CD4-positive, alpha-beta T cell treated with Interleukin-6 for 4 hours (primary cell): ENCODE measurements around the gene ZNF543.
"Not testable (repeated sequence)": the region's sequence is repeated elsewhere in the genome, so short reads cannot be mapped to it uniquely, and the experiment has no call there.

Experiments
- DNase-seq: peaks from one replicate; pipeline ENCODE4 v3.0.0-alpha.2; 2020; ENCODE audit warnings: mixed read lengths

ZNF543 gene

GRCh38 chr19:57320180-57321084 lies at the start of gene ZNF543:
Gene ZNF543 (plus strand): TSS chr19:57320472. CDS start chr19:57320854, 382 bp downstream.
- DNase-seq, result peak; percentile 91

DNA sequence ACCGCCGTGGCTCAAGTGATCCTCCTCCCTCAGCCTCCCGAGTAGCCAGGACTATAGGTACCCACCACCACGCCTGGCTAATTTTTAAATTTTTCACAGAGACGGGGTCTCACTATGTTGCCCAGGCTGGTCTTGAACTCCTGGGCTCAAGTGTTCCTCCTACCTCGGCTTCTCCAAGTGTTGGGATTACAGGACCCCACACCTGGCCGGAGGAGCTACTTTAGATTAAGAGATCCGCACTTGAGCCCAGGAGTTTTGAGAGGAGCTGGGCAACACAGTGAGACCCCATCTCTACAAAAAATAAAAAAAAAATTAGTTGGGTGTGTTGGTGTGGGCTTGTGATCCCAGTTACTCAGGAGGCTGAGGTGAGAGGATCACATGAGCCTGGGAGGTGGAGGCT lies 49.0 kb upstream of the ZNF543 start:
- DNase-seq, result no peak

- DNase-seq, result no peak
These were observed 47.3 kb upstream of the ZNF543 start for GRCh38 chr19:57273014-57273413.

GRCh38 chr19:57276430-57276829 lies 43.8 kb upstream of the ZNF543 start:
- DNase-seq, result no peak

DNA sequence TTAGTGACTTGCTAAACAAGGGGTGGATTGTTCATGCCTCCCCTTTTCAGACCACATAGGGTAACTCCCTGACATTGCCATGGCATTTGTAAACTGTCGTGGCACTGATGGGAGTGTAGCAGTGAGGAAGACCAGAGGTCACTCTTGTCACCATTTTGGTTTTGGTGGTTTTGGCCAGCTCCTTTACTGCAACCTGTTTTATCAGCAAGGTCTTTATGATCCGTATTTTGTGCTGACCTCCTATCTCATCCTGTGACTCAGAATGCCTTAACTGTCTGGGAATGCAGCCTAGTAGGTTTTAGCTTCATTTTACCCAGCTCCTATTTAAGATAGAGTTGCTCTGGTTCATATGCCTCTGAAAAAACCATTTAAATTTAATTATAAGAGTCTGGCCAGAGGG lies 41.8 kb upstream of the ZNF543 start:
- DNase-seq, result not testable (repeated sequence)

GRCh38 chr19:57279418-57280164 lies 40.7 kb upstream of the ZNF543 start:
- DNase-seq, result peak; percentile 82

DNA sequence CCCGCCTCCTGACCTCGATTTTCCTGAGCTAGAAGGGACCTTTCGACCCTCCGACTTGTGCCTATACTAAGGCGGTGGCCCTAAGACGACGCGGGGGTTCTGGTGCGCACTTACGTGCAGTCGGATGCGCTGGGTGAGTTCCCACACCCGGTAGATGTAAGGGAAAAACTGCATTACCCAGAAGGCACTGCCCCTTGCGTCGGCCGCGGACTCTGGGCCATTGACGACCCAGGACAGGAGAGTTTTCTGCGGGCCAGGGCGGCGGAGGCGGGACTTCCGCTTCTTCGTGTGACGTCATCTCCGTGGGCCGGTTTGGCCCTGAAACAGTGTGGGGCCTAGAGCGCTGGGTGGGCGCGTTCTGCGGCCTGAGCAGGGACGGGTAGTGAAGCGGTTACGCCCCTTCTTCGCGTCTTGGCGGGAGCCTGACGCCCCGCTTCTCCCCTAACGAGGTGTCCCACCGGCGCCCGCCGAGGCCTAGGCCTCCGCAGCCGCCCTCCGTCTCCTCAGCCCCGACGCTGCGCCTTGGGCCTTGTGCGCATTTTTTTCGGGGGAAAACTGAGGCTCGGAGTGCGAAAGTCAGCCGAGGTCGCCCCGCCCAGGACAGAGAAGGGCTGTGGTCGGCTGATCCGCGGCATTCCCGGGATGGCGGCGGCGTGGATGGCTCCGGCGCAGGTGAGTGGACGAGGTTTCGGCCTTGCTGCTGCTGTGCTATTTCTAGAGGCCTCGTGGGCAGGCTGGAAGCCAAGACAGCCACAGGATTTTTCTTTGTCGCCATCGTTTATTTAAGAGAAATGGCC lies 39.9 kb upstream of the ZNF543 start, which contains the start of gene ZNF460:
ZNF460 (plus strand) TSS at position 321 of the 797 bp plus-strand sequence; CDS start at position 643, 322 bp downstream.
- DNase-seq, result peak; percentile 96

- DNase-seq, result peak; percentile 18
These were observed 39.3 kb upstream of the ZNF543 start for GRCh38 chr19:57280962-57281400.

DNA sequence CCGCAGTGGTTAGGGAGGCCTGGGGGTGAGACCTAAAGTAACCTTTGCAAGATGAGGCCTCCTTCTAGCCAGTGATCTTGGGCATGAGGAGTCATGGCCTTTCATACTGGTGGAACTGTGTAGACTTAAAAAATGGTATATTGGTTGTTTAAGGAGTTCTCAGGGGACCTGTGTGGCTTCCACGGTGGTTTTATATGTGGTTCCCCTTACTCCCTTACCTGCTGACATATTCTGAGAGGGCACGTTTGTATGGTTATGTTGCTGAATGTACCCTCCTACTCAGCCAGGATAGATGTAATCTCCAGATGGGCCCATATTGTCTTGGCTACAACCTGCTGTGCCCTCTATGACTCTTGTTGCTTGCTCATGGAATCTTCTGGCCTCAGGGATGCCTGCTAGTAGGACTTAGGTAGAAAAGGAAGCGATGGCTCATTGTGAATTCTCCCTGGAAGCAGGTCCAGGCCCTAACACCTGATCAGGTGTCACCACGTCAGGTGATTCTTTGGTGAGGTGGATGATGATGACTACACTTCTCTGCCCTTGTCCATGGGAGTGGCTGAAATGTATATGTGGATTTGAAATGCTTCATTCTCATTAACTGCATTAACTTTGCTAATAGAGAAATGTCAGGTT lies 38.1 kb upstream of the ZNF543 start:
- DNase-seq, result no peak

DNA sequence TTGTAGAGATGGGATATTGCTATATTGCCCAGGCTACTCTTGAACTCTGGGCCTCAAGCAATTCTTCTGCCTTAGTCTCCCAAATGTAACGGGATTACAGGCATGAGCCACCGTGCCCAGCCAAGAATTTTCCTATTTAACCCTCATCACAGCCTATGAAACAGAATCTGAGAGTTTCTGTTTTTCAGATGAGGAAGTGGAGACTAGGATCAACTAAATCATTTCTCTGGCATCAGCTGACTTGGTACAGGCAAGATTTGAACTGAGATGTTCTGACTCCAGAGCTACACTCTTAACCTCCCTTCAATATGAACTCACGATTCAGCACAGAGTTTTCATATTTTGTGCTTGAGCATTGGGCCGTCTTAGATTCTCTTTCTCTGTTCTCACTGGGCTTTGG lies 31.9 kb upstream of the ZNF543 start:
- DNase-seq, result no peak

GRCh38 chr19:57290970-57291369 lies 29.3 kb upstream of the ZNF543 start:
- DNase-seq, result no peak

- DNase-seq, result no peak
These were observed 27.7 kb upstream of the ZNF543 start for GRCh38 chr19:57292547-57292946.

DNA sequence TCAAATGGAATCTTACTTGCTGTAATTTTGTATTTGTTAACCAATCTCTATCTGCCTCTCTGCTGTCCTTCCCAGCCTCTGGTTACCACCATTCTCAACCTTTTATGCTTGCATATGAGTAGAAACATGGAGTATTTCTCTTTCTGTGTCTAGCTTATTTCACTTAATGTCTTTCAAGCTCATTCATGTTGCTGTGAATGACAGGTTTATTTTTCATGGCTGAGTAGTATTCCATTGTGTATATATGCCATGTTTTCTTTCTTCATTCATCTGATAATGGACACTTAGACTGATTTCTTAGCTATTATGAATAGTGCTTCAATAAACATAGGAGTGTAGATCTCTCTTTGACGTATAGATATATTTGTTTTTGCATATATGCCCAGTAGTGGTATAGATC lies 26.6 kb upstream of the ZNF543 start:
- DNase-seq, result no peak

- DNase-seq, result no peak
These were observed 18.2 kb upstream of the ZNF543 start for GRCh38 chr19:57302020-57302465.

GRCh38 chr19:57302727-57303401 lies 17.4 kb upstream of the ZNF543 start:
- DNase-seq, result no peak

GRCh38 chr19:57305056-57305455 lies 15.2 kb upstream of the ZNF543 start:
- no peak for DNase-seq

GRCh38 chr19:57308514-57308913 lies 11.8 kb upstream of the ZNF543 start:
- no peak for DNase-seq

DNA sequence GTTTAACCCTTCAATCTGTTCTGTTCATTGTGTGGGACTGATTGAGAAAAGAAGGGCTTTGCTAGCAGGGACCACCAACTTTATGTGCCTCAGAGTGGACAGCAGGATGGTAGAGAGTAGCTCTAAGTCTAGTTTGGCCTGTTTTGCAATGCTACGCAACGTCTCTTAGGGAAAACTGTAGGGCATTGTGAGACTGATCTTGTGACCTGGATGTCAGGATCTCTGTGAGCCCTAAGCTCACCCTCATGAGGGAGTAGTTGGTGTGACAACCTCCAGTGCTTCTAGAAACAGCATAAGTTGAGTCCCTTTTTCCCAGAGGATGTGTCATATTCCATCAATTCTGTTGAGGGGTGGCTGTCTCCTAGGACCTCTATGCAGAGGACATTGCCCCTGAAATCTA lies 9.5 kb upstream of the ZNF543 start:
- no peak for DNase-seq

DNA sequence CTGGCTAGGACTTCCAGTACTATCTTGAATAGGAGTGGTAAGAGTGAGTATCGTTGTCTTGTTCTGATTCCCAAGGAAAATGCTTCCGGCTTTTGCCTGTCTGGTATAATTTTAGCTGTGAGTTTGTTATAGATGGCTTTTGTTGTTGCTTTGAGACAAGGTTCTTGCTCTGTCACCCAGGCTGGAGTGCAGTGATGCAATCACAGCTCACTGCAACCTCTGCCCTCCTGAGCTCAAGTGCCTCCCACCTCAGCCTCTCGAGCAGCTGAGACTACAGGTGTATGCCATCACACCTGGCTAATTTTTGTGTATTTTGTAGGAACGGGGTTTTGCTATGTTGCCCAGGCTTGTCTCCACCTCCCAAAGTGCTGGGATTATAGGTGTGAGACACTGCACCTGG lies 6.1 kb upstream of the ZNF543 start:
- DNase-seq, result no peak

- DNase-seq, result no peak
These were observed 2.8 kb upstream of the ZNF543 start for GRCh38 chr19:57317503-57317902.

DNA sequence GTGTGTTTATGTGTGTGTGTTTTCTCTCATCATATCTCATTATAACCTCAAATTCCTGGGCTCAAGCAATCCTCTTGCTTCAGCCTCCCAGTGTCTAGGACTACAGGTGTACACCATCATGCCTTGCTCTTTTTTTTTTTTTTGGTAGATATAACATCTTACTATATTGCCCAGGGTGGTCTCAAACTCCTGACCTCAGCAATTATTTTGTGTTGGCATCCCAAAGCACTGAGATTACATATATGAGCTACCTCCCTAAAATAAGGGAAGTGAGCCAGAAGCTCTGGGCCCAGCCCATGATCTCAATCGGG lies 448 bp upstream of the ZNF543 start:
- no peak for DNase-seq

- no peak for DNase-seq
These were observed 844 bp downstream of the ZNF543 start for GRCh38 chr19:57321116-57321515.
